ENCODE results near the gene FKBP1B.
"Not testable (repeated sequence)": the region's sequence is repeated elsewhere in the genome, so short reads cannot be mapped to it uniquely, and the experiment has no call there.

The FKBP1B gene

DNA sequence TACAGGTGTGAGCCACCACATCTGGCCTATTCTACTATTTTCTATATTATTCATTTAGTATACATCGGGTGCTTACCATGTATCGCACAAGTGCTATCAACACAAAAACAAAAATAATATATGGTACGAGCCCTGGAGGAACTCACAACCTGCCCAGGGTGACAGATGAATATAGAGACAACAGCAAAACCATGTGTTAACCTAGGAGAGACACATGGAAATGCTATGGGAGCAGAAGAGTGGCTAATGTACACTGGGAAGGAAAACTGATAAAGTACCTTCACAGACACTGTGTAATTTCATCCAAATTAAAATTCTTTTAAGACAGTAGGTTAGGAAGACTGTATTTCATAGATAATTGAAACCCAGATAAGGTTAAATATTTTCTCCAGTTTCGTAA lies 22.7 kb downstream of the FKBP1B start:
- DNase-seq (ENCODE audit: low read depth) = no peak

DNA sequence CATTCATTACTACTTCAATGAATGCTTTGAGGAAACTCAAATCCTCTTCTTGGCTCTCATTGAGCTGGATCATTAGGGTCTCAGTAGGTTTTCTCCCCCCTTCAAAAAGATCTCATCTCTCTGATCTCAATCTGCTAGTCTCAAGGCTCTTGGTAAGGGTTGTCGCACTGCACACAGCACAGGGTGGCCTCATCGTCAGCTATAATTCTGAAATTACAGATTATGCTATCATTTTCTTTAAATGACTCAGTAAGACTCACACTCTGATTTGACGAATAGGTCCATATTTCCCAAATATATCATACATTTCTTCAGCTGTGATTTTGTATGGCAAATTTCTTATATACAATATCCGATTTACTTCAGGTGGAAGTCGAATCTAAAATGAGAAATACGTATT lies 24.3 kb downstream of the FKBP1B start:
- no peak for DNase-seq (ENCODE audit: low read depth)

DNA sequence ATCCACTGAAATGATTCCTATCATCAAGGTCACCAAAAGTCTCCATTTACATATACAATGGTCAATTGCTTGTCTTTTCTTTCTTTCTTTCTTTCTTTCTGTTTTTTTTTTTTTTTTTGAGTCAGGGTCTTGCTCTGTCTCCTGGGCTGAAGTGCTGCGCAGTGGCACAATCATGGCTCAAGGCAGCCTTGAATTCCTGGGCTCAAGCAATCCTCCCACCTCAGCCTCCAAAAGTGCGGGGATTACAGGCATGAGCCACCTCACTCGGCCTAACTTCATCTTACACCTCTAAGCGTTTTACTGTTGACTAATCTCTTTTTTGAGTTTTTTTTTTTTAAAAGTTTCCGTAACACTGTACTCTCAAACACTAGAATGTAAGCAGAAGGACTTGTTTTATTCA lies 25.7 kb downstream of the FKBP1B start:
- DNase-seq (ENCODE audit: low read depth) = no peak

DNA sequence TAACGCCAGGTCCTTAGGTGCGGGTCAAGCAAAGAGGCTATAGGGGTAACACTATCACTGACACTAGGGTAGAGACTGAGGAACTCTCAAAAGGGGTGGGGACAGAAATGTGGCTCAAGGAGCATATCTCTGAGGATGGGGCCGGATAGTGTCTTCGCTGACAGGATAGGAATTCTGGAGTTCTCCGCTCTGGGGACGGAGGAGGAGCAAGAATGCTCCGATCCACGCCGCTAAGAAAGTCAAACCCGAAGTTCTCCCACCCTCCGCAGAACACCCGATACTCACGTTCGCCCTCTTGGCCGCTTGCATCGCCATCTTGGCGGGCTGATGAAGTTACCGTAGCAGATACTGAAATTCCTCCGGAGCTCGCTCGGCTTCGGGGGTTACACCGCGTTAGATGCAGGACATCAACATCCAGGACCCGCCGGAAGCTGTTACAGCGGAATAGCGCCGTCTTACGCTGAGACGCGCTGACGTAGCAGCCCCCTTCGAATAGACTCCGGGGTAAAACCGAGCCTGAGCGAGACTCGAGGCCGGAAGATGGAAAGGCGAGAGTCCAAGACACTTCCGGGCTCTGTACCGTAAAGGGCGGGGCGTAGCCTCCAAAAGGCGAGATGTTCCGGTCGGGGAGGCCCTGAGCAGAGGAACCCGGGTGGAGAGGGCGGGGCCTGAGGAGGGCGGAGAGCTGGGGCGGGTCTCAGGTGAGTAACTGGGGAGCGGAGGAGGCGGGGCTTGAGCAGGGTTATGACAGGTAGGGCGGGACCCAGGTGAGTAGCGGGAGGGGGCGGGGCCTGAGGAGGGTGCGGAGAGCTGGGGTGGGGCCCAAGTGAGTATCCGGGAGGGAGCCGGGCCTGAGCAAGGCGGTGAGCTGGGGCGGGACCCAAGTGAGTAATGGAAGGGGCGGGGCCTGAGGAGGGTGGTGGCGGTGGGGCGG lies 26.6 kb downstream of the FKBP1B start, which contains the start of gene SF3B6:
Gene SF3B6 (minus strand): TSS at position 412 of the 934 bp plus-strand sequence. CDS start 97 bp downstream, at position 315.
- DNase-seq (ENCODE audit: low read depth) = peak; percentile 97

DNA sequence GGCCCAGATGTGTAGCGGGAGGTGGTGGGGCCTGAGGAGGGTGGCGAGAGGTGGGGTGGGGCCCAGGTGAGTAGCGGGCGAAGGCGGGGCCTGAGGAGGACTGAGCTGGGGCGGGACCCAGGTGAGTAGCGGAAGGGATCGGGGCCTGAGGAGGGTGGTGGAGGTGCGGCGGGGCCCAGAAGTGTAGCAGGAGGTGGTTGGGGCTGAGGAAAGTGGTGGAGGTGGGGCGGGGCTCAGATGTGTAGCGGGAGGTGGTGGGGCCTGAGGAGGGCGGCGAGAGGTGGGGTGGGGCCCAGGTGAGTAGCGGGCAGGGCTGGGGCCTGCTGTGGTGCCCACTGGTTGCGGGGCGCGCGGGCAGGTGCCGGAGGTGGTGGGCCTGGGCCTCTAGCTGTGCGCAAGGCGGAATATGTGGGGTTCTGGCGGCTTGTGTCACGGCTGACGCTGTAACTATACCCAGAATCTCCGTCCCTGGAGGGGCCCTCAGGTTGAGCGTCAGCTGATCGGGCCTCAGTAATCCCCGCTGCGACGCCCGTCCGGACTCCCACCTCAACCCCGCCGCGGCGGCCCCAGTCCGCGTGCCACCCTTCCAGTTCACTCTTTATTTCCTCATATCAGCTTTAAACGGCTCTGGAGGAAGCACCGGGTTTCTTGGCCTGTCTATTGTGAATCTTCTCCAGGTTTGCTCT lies 27.5 kb downstream of the FKBP1B start:
- no peak for DNase-seq (ENCODE audit: low read depth)

DNA sequence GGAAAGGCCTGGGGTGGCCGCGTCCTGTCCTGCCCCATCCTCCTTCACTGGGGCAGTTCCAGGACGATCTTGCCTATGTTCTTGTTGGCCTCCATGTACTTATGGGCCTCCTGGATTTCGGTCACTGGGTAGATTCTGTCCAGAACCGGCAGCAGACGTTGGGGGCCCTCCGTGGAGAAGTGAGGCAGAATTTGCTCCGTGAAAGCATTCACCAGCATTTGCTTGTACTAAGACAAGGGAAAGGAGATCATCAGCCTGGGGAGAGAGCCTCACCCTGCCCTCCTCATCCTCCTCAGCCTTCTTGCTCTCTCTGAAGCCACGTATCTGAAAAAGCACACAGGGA lies 28.0 kb downstream of the FKBP1B start:
- DNase-seq (ENCODE audit: low read depth) = no peak

DNA sequence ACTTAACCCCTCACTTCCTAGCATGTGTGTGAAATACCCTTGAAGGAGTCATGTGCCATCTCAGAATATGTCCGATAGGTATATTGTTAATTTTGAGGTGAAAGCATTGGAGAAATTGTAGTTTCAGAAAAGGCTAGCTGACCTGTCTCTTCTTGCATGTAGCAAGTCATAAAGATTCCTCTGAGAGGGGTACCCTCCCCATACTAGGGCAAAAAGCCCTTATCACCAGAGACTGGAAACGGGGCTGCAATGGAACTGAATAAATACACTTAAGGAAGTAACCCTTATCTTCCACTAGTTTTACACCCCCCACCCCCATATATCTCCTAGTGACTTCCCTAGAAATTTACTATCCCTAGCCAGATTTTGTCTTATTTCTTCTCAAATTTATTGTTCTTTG lies 28.3 kb downstream of the FKBP1B start:
- no peak for DNase-seq (ENCODE audit: low read depth)

DNA sequence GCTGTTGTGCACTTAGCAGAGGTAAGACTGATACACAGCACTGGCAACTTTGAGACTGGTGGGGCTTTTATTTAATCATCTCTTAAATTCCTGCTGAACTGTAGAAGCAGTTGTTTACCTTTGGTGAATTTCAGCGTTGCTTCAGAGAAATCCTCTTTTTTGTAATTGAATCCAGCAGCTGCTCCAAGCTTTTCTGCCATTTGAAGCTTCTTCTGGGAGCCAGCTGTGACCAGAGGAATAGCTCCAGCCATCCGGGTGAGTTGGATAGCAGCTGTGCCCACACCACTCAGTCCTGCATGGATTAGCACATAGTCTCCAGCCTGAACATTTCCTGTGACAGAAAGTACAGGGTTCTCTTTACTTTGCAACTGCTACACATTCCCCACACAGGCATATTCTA lies 31.2 kb downstream of the FKBP1B start:
- no peak for DNase-seq (ENCODE audit: low read depth)

DNA sequence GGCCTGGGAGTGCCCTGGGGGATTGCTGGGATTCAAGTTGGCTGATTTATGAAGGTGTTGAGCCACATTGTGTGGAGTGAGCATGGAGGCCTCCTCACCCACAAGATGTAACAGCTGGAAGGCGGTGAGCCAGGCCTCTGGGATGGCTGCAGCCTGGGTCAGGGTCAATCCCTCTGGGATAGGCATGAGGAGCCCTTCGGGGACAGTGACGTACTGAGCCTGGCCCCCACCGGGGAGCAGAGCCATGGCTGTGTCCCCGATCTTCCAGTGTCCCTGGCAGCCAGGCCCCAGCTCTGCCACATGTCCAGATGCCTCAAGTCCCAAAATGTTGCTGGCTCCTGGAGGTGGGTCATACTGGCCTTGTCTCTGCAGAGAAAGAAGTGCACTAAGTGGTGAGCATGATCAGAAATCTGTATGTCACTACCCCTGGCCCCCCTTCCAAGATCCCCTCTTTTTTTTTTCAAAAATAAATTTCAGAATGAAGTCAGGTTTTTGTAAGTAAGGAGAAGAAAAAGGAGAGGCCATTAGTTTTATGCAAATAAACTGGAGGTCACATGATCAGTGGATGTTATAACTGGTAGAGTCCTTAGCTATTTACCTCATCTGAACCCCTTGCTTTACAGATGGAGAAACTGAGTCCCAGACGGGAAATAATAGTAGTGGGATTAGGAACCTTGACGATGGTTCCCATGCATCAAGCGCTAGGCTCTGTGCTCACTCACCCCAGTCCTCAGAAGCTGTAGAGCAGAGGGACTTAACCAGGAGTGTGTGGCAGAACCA lies 33.4 kb downstream of the FKBP1B start:
- DNase-seq (ENCODE audit: low read depth) = no peak

DNA sequence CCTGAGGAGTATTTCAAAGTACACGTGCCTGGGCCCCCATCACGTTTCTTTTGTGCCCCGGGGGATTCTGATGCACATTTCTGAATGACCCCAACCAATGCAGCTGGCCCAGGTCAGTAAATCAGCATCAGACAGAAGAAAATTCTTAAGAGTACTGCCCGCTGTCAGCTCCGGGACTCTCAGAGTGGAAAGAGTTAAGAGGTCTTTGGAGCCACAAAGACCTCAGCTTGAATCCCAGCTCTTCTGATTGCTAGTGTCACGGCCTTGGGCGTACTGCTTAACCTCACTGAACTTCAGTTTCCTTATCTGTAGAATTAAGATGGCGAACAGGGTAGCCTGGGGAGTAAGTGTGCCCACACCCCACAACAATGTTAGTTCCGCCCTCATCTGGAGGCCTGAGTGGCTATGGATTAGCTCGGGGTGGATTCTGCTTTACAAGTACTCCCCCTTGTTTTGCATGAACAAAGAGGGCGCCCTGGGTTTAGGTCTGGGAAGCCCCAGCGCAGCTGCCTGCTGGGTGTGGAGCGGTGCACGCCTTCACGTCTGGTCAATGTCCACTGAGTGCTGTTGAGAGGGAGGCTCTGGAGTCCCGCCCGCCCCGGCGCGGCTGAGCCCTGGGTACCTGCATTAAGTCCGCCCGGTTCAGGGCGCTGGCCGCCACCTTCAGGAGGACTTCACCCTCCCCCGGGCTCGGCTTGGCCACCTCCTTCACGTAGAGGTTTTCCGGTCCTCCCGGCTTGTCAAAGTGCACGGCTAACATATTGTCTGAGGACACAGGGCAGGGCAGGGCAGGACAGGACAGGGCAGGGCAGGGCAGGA lies 34.2 kb downstream of the FKBP1B start:
- DNase-seq (ENCODE audit: low read depth) = peak; percentile 71

DNA sequence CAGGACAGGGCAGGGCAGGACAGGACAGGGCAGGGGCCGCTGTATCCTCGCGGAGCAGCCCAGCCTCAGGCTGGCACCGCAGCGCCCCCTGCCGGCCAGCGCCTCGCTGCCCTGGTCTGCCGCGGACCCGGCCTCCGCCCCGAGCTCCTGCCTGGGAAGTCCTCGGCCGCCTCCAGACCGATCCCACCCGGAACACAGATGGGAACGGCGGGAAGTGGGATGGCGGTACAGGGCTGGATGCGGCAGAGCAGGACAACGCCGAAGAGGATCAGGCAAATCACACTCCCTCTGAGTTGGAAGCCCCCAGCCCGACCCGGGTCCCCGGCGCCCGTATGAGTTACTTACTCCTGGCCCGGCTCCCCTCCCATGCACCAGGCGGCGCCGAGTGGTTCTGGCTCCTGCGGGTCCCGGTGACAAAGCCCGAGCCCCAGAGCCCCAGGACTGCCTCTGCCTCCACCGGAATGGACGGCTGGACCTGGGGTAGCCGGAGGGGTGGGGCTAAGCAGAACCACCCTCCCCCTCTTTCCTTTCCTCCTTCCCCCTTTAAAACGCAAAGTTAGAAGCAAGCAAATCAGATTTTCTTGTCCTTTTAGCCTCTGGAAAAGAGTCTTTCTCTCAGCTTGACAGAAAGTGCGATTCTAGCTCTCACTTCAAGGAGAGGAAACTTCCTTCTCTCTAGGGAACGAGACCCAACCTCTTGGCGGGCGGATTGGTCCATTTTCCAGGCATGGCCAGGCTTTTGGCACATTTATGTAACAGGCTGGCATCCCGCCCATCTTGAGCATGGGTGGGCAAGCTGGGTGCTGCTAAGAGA lies 35.1 kb downstream of the FKBP1B start, which contains the start of gene TP53I3:
Gene TP53I3 (minus strand): TSS at position 449 of the 814 bp plus-strand sequence. CDS start 508 bp downstream, outside the sequence.
- DNase-seq (ENCODE audit: low read depth) = peak; percentile 64

DNA sequence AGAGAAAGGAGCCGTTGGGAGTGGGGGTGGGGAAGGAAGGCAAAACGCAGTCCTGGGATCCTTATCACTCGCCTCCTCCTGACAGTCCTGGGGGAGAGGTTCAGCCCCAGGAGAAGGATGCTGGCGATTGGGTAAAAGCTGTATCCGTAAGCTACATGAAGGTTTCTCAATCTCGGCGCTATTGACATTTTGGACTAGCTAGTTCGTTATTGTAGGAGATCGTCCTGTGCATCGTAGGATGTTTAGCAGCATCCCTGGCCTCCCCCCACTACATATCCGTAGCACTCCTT lies 35.6 kb downstream of the FKBP1B start:
- no peak for DNase-seq (ENCODE audit: low read depth)

DNA sequence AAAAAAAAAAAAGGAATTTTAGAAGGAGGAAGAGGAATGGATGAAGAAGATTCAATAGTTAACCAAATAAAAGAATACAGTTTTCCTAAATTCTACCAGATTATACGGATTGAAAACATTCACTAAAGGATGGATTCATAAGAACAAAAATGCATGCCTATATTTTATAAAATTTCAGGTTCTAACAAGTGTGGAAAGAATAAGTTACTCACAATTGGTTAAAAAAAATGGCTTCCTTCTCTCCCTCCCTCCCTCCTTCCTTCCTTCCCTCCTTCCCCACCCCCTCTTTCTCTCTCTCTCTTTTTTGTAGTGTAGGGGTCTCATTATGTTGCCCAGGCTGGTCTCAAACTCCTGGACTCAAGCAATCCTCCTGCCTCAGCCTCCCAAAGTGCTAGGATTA lies 36.7 kb downstream of the FKBP1B start:
- DNase-seq (ENCODE audit: low read depth) = no peak

DNA sequence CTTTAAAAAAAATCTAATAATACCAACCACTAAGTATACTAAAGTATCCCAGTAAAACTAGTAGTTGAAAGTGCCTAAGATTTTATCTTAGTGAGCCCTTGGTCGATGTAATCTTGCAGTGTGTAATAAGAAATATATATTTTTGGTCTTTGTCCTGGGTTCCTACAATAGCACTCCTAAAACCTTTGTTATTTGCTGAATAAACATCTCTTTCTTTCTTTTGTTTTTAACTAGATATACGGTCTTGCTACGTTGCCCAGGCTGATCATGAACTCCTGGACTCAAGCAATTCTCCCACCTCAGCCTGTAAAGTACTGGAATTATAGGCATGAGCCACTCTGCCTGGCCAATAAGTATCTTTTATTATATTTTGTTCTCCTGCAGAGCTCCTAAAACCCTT lies 37.5 kb downstream of the FKBP1B start:
- no peak for DNase-seq (ENCODE audit: low read depth)

DNA sequence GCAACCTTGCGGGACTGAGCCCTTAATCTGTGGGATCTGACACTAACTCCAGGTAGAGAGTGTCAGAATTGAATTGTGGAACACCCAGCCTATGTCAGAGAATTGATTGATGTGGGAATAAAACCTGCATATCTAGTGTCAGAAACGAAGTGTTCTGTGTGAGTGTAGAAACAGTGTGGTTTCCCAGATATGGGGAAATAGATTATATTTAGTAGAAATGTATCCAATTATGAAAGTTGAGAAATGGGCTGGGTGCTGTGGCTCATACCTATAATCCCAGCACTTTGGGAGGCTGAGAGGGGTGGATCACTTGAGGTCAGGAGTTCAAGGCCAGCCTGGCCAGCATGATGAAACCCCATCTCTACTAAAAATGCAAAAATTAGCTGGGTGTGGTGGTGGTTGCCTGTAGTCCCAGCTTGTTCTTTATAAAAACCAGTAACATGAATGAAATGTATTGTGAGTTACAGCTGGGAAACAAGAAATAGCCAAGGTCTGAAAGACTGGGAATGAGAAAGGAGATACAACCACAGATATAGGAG lies 39.3 kb downstream of the FKBP1B start:
- no peak for DNase-seq (ENCODE audit: low read depth)

DNA sequence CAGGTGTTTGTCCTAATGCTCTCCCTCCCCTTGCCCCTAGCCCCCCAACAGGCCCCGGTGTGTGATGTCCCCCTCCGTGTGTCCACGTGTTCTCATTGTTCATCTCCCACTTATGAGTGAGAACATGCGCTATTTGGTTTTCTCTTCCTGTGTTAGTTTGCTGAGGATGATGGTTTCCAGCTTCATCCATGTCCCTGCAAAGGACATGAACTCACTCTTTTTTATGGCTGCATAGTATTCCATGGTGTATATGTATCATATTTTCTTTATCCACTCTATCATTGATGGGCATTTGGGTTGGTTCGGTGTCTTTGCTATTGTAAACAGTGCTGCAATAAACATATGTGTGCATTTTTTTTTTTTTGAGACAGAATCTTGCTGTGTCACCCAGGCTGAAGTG lies 43.7 kb downstream of the FKBP1B start:
- DNase-seq (ENCODE audit: low read depth) = not testable (repeated sequence)

DNA sequence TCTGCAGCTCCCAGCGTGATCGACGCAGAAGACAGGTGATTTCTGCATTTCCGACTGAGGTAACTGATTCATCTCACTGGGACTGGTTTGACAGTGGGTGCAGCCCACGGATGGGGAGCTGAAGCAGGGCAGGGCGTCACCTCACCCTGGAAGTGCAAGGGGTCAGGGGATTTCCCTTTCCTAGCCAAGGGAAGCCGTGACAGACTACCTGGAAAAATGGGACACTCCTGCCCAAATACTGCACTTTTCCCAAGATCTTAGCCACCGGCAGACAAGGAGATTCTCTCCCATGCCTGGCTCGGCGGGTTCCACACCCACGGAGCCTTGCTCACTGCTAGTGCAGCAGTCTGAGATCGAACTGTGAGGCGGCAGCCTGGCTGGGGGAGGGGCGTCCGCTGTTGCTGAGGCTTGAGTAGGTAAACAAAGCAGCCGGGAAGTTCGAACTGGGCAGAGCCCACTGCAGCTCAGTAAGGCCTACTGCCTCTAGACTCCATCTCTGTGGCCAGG lies 45.7 kb downstream of the FKBP1B start:
- not testable (repeated sequence) for DNase-seq (ENCODE audit: low read depth)

DNA sequence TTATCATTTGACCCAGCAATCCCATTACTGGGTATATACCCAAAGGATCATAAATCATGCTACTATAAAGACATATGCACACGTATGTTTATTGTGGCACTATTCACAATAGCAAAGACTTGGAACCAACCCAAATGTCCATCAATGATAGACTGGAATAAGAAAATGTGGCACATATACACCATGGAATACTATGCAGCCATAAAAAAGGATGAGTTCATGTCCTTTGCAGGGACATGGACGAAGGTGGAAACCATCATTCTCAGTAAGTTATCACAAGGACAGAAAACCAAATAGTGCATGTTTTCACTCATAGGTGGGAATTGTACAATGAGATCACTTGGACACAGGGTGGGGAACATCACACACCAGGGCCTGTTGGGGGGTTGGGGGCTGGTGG lies 51.2 kb downstream of the FKBP1B start:
- not testable (repeated sequence) for DNase-seq (ENCODE audit: low read depth)

DNA sequence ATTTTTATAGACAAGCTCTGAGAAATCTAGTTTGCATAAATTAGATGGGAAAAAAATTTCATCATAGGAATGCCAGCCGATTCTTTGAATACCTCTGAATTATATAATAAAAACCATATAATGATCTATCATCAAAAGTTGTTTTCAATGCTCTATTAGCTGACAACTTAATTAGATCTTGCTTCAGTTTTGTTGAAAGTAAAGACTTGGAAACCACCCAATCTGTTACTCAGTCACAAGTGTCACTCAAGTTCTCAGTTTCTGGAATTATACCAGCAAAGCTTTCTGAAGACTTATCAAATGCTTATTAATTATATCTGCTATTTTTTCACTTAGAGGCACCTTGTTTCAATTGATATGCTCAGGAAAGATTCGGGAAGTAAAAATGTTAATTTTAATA lies 52.5 kb downstream of the FKBP1B start:
- DNase-seq (ENCODE audit: low read depth) = no peak

DNA sequence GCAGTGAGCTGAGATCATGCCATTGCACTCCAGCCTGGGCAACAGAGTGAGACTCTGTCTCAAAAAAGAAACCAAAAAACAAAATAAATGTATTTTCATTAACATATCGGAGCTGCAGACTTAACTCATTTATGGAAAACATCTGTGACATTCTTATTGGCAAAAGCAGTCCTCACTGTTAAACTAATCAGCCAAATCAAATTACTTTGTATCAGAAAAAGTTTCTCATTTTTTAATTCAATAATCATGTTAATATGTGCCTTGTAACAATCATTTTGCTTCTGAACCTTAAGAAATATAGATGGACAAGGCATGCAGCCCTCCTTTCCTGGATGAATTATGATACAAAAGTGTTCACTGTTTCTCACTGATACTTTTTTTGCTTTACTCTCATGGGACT lies 53.1 kb downstream of the FKBP1B start:
- DNase-seq (ENCODE audit: low read depth) = no peak
